K562 (cell line): Measurements from ENCODE around the gene ERFL. TPM values are rescaled to one million over a fixed set of nuclear protein-coding genes. Genes with fewer than 3 reads are reported as not detected.
A peak's percentile ranks its signal among the peaks of the same experiment; 100 is the strongest.

Source experiments
- ADNP ChIP-seq: fragments of 200-800 bp; sonication (Bioruptor generic); IDR thresholded peaks from 2 replicates; pipeline ENCODE4 v1.6.1; 2016; ENCODE audit warnings: missing genetic modification characterization, missing compliant biosample characterization
- DACH1 ChIP-seq: fragments of 450-650 bp; IDR thresholded peaks from 2 replicates; pipeline ENCODE4 v1.6.1; 2018; ENCODE audit not compliant: partially characterized antibody
- FOXA1 ChIP-seq: fragments of 450-650 bp; IDR thresholded peaks from 2 replicates; pipeline ENCODE4 v1.6.1; 2016; ENCODE audit warnings: mild to moderate bottlenecking, borderline replicate concordance
- FUS ChIP-seq: fragments of 200-400 bp; formaldehyde crosslinking; optimal IDR thresholded peaks from 2 replicates; pipeline ENCODE3; 2017; ENCODE audit warnings: low read depth, low read length
- HDAC1 ChIP-seq, 2 experiments: fragments of 450-650 bp; IDR thresholded peaks; 2 replicates each; pipeline ENCODE4 v1.6.1; 2016 to 2017; ENCODE audit warnings: inconsistent platforms in 1 of 2, mild to moderate bottlenecking in 1 of 2, moderate library complexity in 1 of 2
- NCOA2 ChIP-seq, 2 experiments: fragments of 450-650 bp; IDR thresholded peaks; 2 replicates each; pipeline ENCODE4 v1.6.1; 2018; ENCODE audit warnings: mild to moderate bottlenecking in 2 of 2, moderate library complexity in 1 of 2; ENCODE audit not compliant: partially characterized antibody in 2 of 2
- RNF2 ChIP-seq: sonication (generic); IDR thresholded peaks from 2 replicates; pipeline ENCODE4 v1.6.1; 2016
- SMAD3 ChIP-seq: fragments of 450-650 bp; formaldehyde crosslinking; conservative IDR thresholded peaks from 2 replicates; pipeline ENCODE4 v1.4.0; 2020; ENCODE audit warnings: mild to moderate bottlenecking
- TAF1 ChIP-seq: IDR thresholded peaks from 2 replicates; pipeline ENCODE4 v1.6.1; 2011; ENCODE audit warnings: mild to moderate bottlenecking, low read length, moderate library complexity; ENCODE audit not compliant: insufficient read depth, control insufficient read depth, severe bottlenecking; ENCODE audit errors: extremely low read depth
- TBL1XR1 ChIP-seq, 2 experiments: IDR thresholded peaks; 2 replicates each; pipeline ENCODE4 v1.6.1; 2012; ENCODE audit warnings: improper control_type of control experiment in 2 of 2, low read length in 2 of 2, mild to moderate bottlenecking in 1 of 2
- TCFL5 ChIP-seq: fragments of 250-450 bp; sonication (Bioruptor Pico); conservative IDR thresholded peaks from 2 replicates; pipeline ENCODE4 v1.6.1; 2021; ENCODE audit warnings: mild to moderate bottlenecking, moderate library complexity, matching md5 sums
- TFAP4 ChIP-seq: sonication (generic); formaldehyde crosslinking; IDR thresholded peaks from 2 replicates; pipeline ENCODE4 v1.8.0; 2022; ENCODE audit warnings: missing genetic modification reagents, mild to moderate bottlenecking, moderate library complexity, borderline replicate concordance
- TSC22D4 ChIP-seq: fragments of 450-650 bp; IDR thresholded peaks from 2 replicates; pipeline ENCODE4 v1.6.1; 2016; ENCODE audit warnings: missing genetic modification characterization, missing biosample characterization, control low read depth
- ZBTB11 ChIP-seq, 3 experiments: fragments of 200-800 bp in 1 of 3; fragments of 250-450 bp in 1 of 3; fragments of 450-650 bp in 1 of 3; sonication (Bioruptor Pico) in 1 of 3; sonication (Bioruptor generic) in 1 of 3; formaldehyde crosslinking in 1 of 3; IDR thresholded peaks; 2 replicates each; pipeline versions ENCODE4 v1.6.1 to v1.8.0; 2016 to 2022; ENCODE audit warnings: mild to moderate bottlenecking in 2 of 3, missing genetic modification characterization in 2 of 3, missing compliant biosample characterization in 1 of 3, moderate library complexity in 1 of 3
- ZBTB43 ChIP-seq: sonication (generic); formaldehyde crosslinking; IDR thresholded peaks from 2 replicates; pipeline ENCODE4 v1.8.0; 2023; ENCODE audit warnings: mild to moderate bottlenecking, missing genetic modification reagents
- ZNF263 ChIP-seq: sonication (generic); formaldehyde crosslinking; IDR thresholded peaks from 2 replicates; pipeline ENCODE4 v1.8.0; 2022; ENCODE audit warnings: mild to moderate bottlenecking, missing genetic modification reagents, borderline replicate concordance
- ZNF347 ChIP-seq: fragments of 450-650 bp; formaldehyde crosslinking; IDR thresholded peaks from 2 replicates; pipeline ENCODE4 v1.4.0; 2020; ENCODE audit warnings: low read depth, mild to moderate bottlenecking, moderate library complexity
- ZNF395 ChIP-seq: fragments of 200-800 bp; sonication (Bioruptor generic); IDR thresholded peaks from 2 replicates; pipeline ENCODE4 v1.6.1; 2017; ENCODE audit warnings: missing genetic modification characterization, missing compliant biosample characterization
- ZNF740 ChIP-seq, 3 experiments: fragments of 200-800 bp in 1 of 3; sonication (Bioruptor generic) in 1 of 3; sonication (generic) in 1 of 3; formaldehyde crosslinking in 1 of 3; IDR thresholded peaks; 2 replicates each; pipeline versions ENCODE4 v1.6.1 to v1.8.0; 2016 to 2022; ENCODE audit warnings: mild to moderate bottlenecking in 2 of 3, missing compliant biosample characterization in 2 of 3, missing genetic modification characterization in 2 of 3, missing genetic modification reagents in 1 of 3
- polyA plus RNA-seq, 8 experiments: library from polyadenylated mRNA; depleted of rRNA in 4 of 8; stranded (reverse) in 5 of 8; unstranded in 3 of 8; fragments of >200 nt; fragmentation: Nextera tagmentation in 2 of 8; fragmentation: Illumina TruSeq in 1 of 8; extraction: Ambion mirVana in 2 of 8; extraction: Trizol in 1 of 8; gene quantifications; 2 replicates each; pipeline versions ENCODE4 v1.2.1 to v1.2.3, GENCODE V29; 2011 to 2014; ENCODE audit warnings: inconsistent platforms in 1 of 8, missing spikeins in 1 of 8
- total RNA-seq, 7 experiments: library from RNA; depleted of rRNA in 6 of 7; stranded (reverse); fragments of >200 nt in 6 of 7; fragmentation: Illumina TruSeq in 2 of 7; extraction: Trizol in 2 of 7; gene quantifications; 2 replicates each; pipeline versions ENCODE4 v1.2.1 to v1.2.3, GENCODE V29; 2011 to 2021; ENCODE audit warnings: low replicate concordance in 1 of 7

ERFL gene
- total and polyA plus RNA-seq, 9 of the 15 experiments (the other 6 are each of a cell fraction or from before 2014, with no cell fraction given) = 0.07 to 0.75 (median 0.32) TPM; not detected in 4

- no peak for TF ChIP-seq FOXA1
- no peak for TF ChIP-seq ZNF347 (CRISPR knock-in tag)
- TF ChIP-seq ADNP (tag) = no peak
- no peak for TF ChIP-seq FUS
- 0 out of 2 replicates have a peak, but pooled peaks have one; percentile 58 for TF ChIP-seq ZBTB43 (CRISPR knock-in tag)
- peak; percentile 56; the same call in 1 of the 2 replicates for TF ChIP-seq ZNF263 (CRISPR knock-in tag)
- TF ChIP-seq TCFL5 (CRISPR knock-in tag) = no peak
- no peak for TF ChIP-seq SMAD3 (CRISPR knock-in tag)
- TF ChIP-seq TSC22D4 (tag) = no peak
- 0 out of 4 replicates have a peak, but pooled peaks of 1 of the 2 experiments have one; percentile 18 for TF ChIP-seq TBL1XR1 (IDR thresholded peaks at IDR 0.05; ENCODE audit: low read length in 2 of 2)
- no peak for TF ChIP-seq ZNF740 (CRISPR knock-in tag; IDR thresholded peaks at IDR 0.05)
- no peak for TF ChIP-seq ZNF740 (tag; IDR thresholded peaks at IDR 0.05)
- peak; percentile 65 for TF ChIP-seq DACH1
- no peak for TF ChIP-seq ZNF395 (CRISPR knock-in tag)
- TF ChIP-seq NCOA2 (IDR thresholded peaks at IDR 0.05; ENCODE audit: partially characterized antibody in 2 of 2) = no peak
- TF ChIP-seq TAF1 = no peak
- no peak for TF ChIP-seq RNF2
- peak; percentile 80; the same call in 1 of the 2 replicates for TF ChIP-seq TFAP4 (CRISPR knock-in tag)
- TF ChIP-seq HDAC1 (IDR thresholded peaks at IDR 0.05) = peak in 1 of 2 experiments; percentile 60; a peak in 2 of 4 replicates
- no peak; a peak in 1 of 6 replicates for TF ChIP-seq ZBTB11 (CRISPR knock-in tag; IDR thresholded peaks at IDR 0.05)
Observed at GRCh38 chr19:41957838-41958366, 29.7 kb upstream of the ERFL start (continued).
